B cell (primary cell): ENCODE results near the gene HDGFL2. TPM values are rescaled to one million over a fixed set of nuclear protein-coding genes. Genes with fewer than 3 reads are reported as not detected.

Experiments
- ATAC-seq: fragments of 200-7000 bp; cut with Tn5 transposase; one replicate; pipeline ENCODE4 v1.10.0; 2021; ENCODE audit warnings: low read depth, mild to moderate bottlenecking, moderate number of reproducible peaks, moderate library complexity
- CTCF ChIA-PET: fragments of 350-600 bp; sonication (Branson Sonifier 250); formaldehyde crosslinking; loops from one replicate; lab custom pipeline; 2021; ENCODE audit warnings: antibody characterized with exemption, inconsistent platforms; lab: Charles Lee
- POLR2A ChIA-PET: fragments of 350-600 bp; sonication (Branson Sonifier 250); formaldehyde crosslinking; loops from one replicate; lab custom pipeline; 2021; ENCODE audit warnings: antibody characterized with exemption; lab: Charles Lee
- DNase-seq: peaks from one replicate; pipeline ENCODE4 v3.0.0; 2013
- H2AFZ ChIP-seq: 2 replicates; pipeline ENCODE4 v1.6.1; 2012; ENCODE audit warnings: mild to moderate bottlenecking, low read depth, low read length; ENCODE audit not compliant: insufficient read depth, poor library complexity, severe bottlenecking
- H3K27ac ChIP-seq, 2 donors: 1 replicate in 1 of 2; 2 replicates in 1 of 2; pipeline ENCODE4 v1.5.1; 2012 to 2013; ENCODE audit warnings: low read length in 2 of 2, mild to moderate bottlenecking in 2 of 2, moderate library complexity in 1 of 2
- H3K27me3 ChIP-seq, 4 experiments: fragments of 200-600 bp in 1 of 4; sonication (generic) in 1 of 4; replicated peaks in 1 of 4; 1 replicate in 2 of 4; 2 replicates in 2 of 4; pipeline versions ENCODE4 v1.6.1 to v1.7.0; 2013 to 2016; ENCODE audit warnings: low read length in 3 of 4, mild to moderate bottlenecking in 2 of 4, mixed read lengths in 1 of 4, moderate library complexity in 1 of 4; ENCODE audit not compliant: insufficient read depth in 4 of 4, control insufficient read depth in 3 of 4; ENCODE audit errors: control extremely low read depth in 1 of 4
- H3K36me3 ChIP-seq, 2 experiments: replicated peaks in 1 of 2; 1 replicate in 1 of 2; 2 replicates in 1 of 2; pipeline versions ENCODE4 v1.6.1 to v1.7.1; 2013; ENCODE audit warnings: low read length in 1 of 2; ENCODE audit not compliant: insufficient read depth in 2 of 2, control insufficient read depth in 1 of 2; ENCODE audit errors: control extremely low read depth in 1 of 2, extremely low read depth in 1 of 2
- H3K4me1 ChIP-seq, 2 donors: fragments of 200-600 bp in 1 of 2; sonication (generic) in 1 of 2; 1 replicate in 1 of 2; 2 replicates in 1 of 2; pipeline versions ENCODE4 v1.5.1 to v1.6.1; 2013 to 2017; ENCODE audit warnings: low read length in 2 of 2; ENCODE audit not compliant: control insufficient read depth in 2 of 2, insufficient read depth in 2 of 2
- H3K4me2 ChIP-seq: replicated peaks from 2 replicates; pipeline ENCODE3; 2012; ENCODE audit warnings: mild to moderate bottlenecking, low read depth, low read length; ENCODE audit not compliant: poor library complexity, severe bottlenecking
- H3K4me3 ChIP-seq, 5 experiments: fragments of 200-600 bp in 1 of 5; sonication (generic) in 1 of 5; 1 replicate in 3 of 5; 2 replicates in 2 of 5; pipeline versions ENCODE4 v1.5.1 to v1.7.0; 2011 to 2016; ENCODE audit warnings: low read length in 4 of 5, mild to moderate bottlenecking in 4 of 5, low read depth in 2 of 5, control low read depth in 1 of 5, moderate library complexity in 1 of 5; ENCODE audit not compliant: insufficient read depth in 1 of 5; ENCODE audit errors: control extremely low read depth in 1 of 5, extremely low read depth in 1 of 5
- H3K79me2 ChIP-seq: fragments of 200-600 bp; sonication (generic); one replicate; pipeline ENCODE4 v1.6.0; 2016; ENCODE audit warnings: low read length; ENCODE audit not compliant: control insufficient read depth, insufficient read depth
- H3K9ac ChIP-seq: fragments of 200-600 bp; sonication (generic); 2 replicates; pipeline ENCODE4 v1.6.1; 2017; ENCODE audit warnings: mild to moderate bottlenecking, low read length, moderate library complexity
- H3K9me3 ChIP-seq, 3 donors: one replicate each; pipeline versions ENCODE4 v1.6.1 to v1.7.1; 2013; ENCODE audit warnings: low read length in 2 of 3; ENCODE audit not compliant: control insufficient read depth in 2 of 3, insufficient read depth in 1 of 3; ENCODE audit errors: control extremely low read depth in 1 of 3
- H4K20me1 ChIP-seq: 2 replicates; pipeline ENCODE4 v1.6.0; 2012; ENCODE audit warnings: mild to moderate bottlenecking, low read length; ENCODE audit not compliant: insufficient read depth, control insufficient read depth, poor library complexity, severe bottlenecking
- H3K27ac Mint-ChIP-seq: one replicate; pipeline ENCODE4 v1.8.0; 2021; ENCODE audit warnings: mixed read lengths
- H3K27me3 Mint-ChIP-seq: one replicate; pipeline ENCODE4 v1.8.0; 2021; ENCODE audit warnings: mixed read lengths
- H3K4me1 Mint-ChIP-seq: one replicate; pipeline ENCODE4 v1.8.0; 2021; ENCODE audit warnings: mixed read lengths
- H3K4me3 Mint-ChIP-seq: one replicate; pipeline ENCODE4 v1.8.0; 2021; ENCODE audit warnings: mixed read lengths
- H3K9me3 Mint-ChIP-seq: one replicate; pipeline ENCODE4 v1.8.0; 2022; ENCODE audit warnings: mixed read lengths; ENCODE audit not compliant: insufficient read depth
- EZH2 ChIP-seq: IDR thresholded peaks from 2 replicates; pipeline ENCODE4 v1.6.1; 2012; ENCODE audit warnings: borderline replicate concordance, low read depth, mild to moderate bottlenecking, moderate library complexity, low read length; ENCODE audit not compliant: insufficient read depth, poor library complexity, severe bottlenecking
- WGBS: methylation state at CpG from one replicate; pipeline ENCODE4 v1.1.5; 2013; ENCODE audit warnings: missing lambda C conversion rate; ENCODE audit not compliant: insufficient coverage; 5-methylcytosine and 5-hydroxymethylcytosine counted together
- intact Hi-C: fragments of 100-400 bp; cut with micrococcal nuclease; formaldehyde crosslinking; loops from one replicate; pipeline ENCODE4 v1.10.0; 2022
- polyA plus RNA-seq: library from polyadenylated mRNA; depleted of rRNA; stranded (reverse); fragments of >200 nt; gene quantifications from 2 replicates; pipeline ENCODE4 v1.2.3, GENCODE V29; 2012
- total RNA-seq, 2 donors: library from RNA; stranded (reverse); fragments of 120-200 nt in 1 of 2; gene quantifications; 1 replicate in 1 of 2; 2 replicates in 1 of 2; pipeline versions ENCODE4 v1.2.3 to v1.2.4, GENCODE V29; 2013 to 2022
- TF ChIP-seq, protein P1 (sequence below): fragments of 200-600 bp; IDR thresholded peaks from one replicate; pipeline ENCODE4 v1.8.0; 2022; ENCODE audit warnings: antibody characterized with exemption, mild to moderate bottlenecking

HDGFL2 gene
- total and polyA plus RNA-seq, 2 donors (not counting 1 experiment from before 2014, with no cell fraction given), result 18.4 to 49.9 TPM

DNA sequence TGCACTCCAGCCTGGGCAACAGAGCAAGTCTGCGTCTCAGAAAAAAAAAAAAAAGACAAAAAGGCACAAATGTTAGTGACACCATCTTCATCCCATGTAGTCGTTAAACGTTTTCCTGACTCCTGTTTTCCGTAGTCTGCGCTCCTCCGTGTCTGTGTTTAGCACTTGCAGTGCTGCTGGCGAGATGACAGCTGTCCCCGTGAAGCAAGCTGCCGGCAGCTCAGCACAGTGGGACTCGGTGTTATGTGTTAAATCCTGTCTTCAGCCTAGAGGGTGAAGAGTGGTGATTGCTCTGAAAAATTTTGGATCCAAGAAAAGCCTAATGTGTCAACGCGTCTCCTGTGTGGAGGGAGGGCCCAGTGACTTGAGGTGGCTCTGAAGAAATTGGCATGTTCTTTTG, 32.9 kb upstream of the HDGFL2 start:
- DNase-seq (no peak), ATAC-seq (no peak)
- 97% methylated on average over 12 of the region's 12 CpGs for WGBS
- Histone ChIP-seq H3K27ac (no peak overlapping the region), H3K9me3 (no peaks in the 10 kb centered on the region), H3K79me2 (peaks cover 4% of the 10 kb centered on the region), H2AFZ (no peak overlapping the region), H3K4me3 (no peak overlapping the region), H3K36me3 (peaks cover 0 to 3% of the 10 kb centered on the region in 2 experiments), H4K20me1 (no peaks in the 10 kb centered on the region), H3K4me2 (no peak overlapping the region), H3K9ac (no peak overlapping the region), H3K4me1 (peaks cover 8 to 13% of the 10 kb centered on the region in 2 donors), H3K27me3 (no peaks in the 10 kb centered on the region)
- POLR2A ChIA-PET, result interaction anchor here (0.7 kb wide), 1 partner anchor 197 kb away, joined by 4 read pairs; no protein-coding TSS in a partner anchor
- no peaks in the 10 kb centered on the region for H3K27me3 Mint-ChIP-seq
- H3K4me1 Mint-ChIP-seq, result peaks cover 17% of the 10 kb centered on the region
- intact Hi-C loops, result no loop called here
- no peak overlapping the region for H3K4me3 Mint-ChIP-seq
- CTCF ChIA-PET, result no interaction called here
- no peaks in the 10 kb centered on the region for H3K9me3 Mint-ChIP-seq
- no peak overlapping the region for H3K27ac Mint-ChIP-seq
- TF ChIP-seq EZH2, result no peak
- TF ChIP-seq, protein P1, sequence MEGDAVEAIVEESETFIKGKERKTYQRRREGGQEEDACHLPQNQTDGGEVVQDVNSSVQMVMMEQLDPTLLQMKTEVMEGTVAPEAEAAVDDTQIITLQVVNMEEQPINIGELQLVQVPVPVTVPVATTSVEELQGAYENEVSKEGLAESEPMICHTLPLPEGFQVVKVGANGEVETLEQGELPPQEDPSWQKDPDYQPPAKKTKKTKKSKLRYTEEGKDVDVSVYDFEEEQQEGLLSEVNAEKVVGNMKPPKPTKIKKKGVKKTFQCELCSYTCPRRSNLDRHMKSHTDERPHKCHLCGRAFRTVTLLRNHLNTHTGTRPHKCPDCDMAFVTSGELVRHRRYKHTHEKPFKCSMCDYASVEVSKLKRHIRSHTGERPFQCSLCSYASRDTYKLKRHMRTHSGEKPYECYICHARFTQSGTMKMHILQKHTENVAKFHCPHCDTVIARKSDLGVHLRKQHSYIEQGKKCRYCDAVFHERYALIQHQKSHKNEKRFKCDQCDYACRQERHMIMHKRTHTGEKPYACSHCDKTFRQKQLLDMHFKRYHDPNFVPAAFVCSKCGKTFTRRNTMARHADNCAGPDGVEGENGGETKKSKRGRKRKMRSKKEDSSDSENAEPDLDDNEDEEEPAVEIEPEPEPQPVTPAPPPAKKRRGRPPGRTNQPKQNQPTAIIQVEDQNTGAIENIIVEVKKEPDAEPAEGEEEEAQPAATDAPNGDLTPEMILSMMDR, result no peak

DNA sequence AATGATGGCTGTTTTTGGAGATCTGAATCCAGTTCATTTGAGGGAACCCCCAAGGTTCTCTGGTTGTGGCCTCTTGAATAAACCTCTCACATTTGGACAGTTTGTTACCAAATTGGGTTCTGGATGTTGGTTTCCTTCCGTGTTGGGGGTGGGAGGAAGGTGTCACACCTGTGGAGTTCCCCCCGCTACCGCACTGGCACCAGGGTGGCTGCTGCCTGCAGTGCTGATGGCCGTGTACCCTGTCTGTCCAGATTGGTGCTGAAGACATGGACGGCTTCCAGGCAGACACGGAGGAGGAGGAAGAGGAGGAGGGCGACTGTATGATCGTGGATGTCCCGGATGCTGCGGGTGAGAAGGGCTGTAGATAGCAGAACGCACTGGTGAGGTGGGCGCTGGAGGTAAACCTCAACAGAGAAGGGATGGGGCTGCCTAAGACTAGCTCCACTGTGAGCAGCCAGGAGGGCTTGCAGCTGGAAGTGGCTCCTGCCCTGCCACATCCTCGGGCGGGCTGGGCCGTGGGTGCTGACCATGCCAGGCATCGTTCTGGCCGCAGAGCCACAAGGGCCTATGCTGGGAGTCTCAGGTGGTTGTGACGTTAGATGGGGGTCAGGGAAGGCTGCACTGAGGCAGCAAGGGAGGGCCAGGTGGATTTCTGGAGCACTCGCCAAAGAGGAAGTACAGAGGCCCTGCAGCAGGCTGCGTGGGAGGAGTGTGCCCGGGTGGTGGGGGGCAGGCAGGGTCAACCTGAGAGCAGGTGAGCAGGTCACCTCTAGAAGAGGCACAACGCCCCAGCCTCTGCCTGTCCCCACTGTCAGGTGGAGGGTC, 29.9 kb upstream of the HDGFL2 start:
- Mint-ChIP-seq H3K27ac (peak overlapping the region; percentile 82), H3K9me3 (no peaks in the 10 kb centered on the region), H3K4me1 (peaks cover 14% of the 10 kb centered on the region), H3K4me3 (peak overlapping the region; percentile 70), H3K27me3 (no peaks in the 10 kb centered on the region)
- Histone ChIP-seq H3K4me3 (peak overlapping the region in 1 of 5 experiments; percentile 26), H3K9ac (no peak overlapping the region), H3K27ac (peak overlapping the region; percentile 7 to 60), H4K20me1 (no peaks in the 10 kb centered on the region), H3K36me3 (peaks cover 0 to 30% of the 10 kb centered on the region in 2 experiments), H3K9me3 (no peaks in the 10 kb centered on the region), H3K4me2 (peak overlapping the region; percentile 48), H3K27me3 (no peaks in the 10 kb centered on the region), H3K4me1 (peaks cover 8 to 13% of the 10 kb centered on the region in 2 donors), H2AFZ (peak overlapping the region; percentile 10), H3K79me2 (peaks cover 4% of the 10 kb centered on the region)
- ChIA-PET CTCF (no interaction called here), POLR2A (no interaction called here)
- WGBS, result 74% methylated on average over 21 of the region's 22 CpGs
- DNase-seq, result peak; percentile 41
- peak; percentile 49 for ATAC-seq
- intact Hi-C loops, result no loop called here
- no peak for TF ChIP-seq EZH2
- TF ChIP-seq, protein P1, result no peak
